GM12801 (cell line): ENCODE measurements around the gene AHCTF1.

Source experiments
- TF ChIP-seq, protein P1 (sequence below): IDR thresholded peaks from one replicate; pipeline ENCODE4 v1.5.1; 2011; ENCODE audit warnings: control low read depth; ENCODE audit not compliant: insufficient read length; ENCODE audit errors: extremely low read depth

AHCTF1 gene

DNA sequence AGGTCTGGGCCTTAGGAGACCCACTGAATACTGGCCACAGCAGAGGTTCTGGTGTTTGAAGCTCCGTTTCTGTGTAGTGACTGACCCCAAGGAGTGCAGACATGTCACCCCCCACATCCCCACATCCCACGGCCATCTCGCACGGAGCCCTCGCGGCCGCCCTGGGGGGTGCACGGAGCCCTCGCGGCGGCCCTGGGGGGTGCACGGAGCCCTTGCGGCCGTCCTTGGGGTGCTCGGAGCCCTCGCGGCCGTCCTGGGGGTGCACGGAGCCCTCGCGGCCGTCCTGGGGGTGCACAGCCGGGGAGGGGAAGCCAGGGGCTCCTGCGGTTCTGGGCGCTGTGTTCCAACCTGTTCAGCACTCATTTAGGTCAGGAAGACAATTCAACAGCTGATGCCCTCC, 139.1 kb downstream of the AHCTF1 start:
- TF ChIP-seq, protein P1, sequence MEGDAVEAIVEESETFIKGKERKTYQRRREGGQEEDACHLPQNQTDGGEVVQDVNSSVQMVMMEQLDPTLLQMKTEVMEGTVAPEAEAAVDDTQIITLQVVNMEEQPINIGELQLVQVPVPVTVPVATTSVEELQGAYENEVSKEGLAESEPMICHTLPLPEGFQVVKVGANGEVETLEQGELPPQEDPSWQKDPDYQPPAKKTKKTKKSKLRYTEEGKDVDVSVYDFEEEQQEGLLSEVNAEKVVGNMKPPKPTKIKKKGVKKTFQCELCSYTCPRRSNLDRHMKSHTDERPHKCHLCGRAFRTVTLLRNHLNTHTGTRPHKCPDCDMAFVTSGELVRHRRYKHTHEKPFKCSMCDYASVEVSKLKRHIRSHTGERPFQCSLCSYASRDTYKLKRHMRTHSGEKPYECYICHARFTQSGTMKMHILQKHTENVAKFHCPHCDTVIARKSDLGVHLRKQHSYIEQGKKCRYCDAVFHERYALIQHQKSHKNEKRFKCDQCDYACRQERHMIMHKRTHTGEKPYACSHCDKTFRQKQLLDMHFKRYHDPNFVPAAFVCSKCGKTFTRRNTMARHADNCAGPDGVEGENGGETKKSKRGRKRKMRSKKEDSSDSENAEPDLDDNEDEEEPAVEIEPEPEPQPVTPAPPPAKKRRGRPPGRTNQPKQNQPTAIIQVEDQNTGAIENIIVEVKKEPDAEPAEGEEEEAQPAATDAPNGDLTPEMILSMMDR, result no peak

DNA sequence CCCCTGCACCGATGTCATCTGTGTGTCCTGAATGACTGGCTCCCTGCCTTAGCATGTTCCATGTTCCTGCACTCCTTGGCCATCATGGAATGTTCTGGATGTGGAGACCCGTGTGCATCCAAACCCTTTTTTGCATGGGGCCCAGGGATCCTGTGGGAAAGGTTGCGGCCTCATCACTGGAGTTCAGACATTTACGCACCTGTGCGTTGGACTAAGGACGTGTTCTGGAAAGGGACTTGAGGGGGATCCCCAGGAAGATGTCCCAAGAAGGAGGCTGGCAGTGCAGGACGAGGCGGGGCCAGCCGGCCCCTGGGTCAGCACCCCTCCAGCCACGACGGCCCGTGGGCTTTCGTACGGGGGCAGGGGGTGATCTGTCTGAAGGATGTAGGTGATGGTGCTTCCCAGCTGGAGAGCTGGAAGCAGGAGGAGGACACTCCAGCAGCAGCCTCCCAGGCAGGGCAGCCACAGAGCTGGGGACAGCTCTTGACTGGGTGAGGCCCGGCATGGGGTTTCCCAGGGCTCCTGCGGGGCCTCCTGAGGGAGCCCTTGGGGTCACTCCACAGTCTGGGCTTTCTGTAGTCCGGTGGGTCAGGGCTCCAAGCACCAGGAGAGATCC, 140.3 kb downstream of the AHCTF1 start:
- TF ChIP-seq, protein P1, result no peak

GRCh38 chr1:246790833-246791232, 140.9 kb downstream of the AHCTF1 start:
- TF ChIP-seq, protein P1, result no peak

- TF ChIP-seq, protein P1, result no peak
These were observed 141.4 kb downstream of the AHCTF1 start for GRCh38 chr1:246790364-246790763.

GRCh38 chr1:246789454-246790339, 142.1 kb downstream of the AHCTF1 start:
- TF ChIP-seq, protein P1, result no peak
